HG02678 (cell line): ENCODE data around the gene RASA3.

Experiments
- ATAC-seq: cut with Tn5 transposase; IDR thresholded peaks from one replicate; pipeline ENCODE4 v1.9.1; 2021; ENCODE audit warnings: mild to moderate bottlenecking, moderate library complexity; ENCODE audit not compliant: unreplicated experiment

The RASA3 gene

DNA sequence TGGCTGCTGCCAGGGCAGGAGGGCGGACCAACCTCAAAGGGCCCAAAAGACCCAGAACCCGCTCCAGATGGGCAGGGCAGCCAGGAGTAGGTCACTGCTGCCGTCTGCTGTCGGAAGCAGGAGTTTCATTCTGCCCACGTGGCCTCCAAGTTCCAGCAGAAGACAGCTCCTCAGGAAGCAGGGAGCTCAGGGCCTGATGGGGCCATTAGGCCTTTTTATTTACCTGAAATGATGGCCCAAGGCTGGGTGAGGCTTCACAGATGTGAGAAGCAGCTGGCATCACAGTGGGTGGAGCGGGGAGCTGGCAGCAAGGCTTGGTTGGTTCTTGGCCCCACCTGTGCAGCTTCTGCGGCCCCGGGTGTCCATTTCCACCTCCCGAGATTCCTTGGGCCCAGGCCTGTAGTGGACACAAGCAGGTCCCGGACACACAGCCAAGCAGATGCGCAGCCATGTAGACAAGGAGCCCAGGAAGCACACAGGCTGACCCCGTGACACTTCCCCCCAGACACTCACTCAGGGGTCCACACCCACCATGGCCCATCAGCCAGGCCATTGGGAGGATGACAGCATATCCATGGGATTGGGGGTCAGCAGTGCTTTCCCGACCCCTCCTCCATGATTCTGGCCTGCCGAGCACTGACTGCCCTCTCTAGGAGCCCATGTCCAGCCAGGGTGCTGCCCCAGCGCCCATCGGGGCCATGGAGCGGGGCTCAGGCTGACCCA is 185.0 kb downstream of the RASA3 start:
- no peak for ATAC-seq

DNA sequence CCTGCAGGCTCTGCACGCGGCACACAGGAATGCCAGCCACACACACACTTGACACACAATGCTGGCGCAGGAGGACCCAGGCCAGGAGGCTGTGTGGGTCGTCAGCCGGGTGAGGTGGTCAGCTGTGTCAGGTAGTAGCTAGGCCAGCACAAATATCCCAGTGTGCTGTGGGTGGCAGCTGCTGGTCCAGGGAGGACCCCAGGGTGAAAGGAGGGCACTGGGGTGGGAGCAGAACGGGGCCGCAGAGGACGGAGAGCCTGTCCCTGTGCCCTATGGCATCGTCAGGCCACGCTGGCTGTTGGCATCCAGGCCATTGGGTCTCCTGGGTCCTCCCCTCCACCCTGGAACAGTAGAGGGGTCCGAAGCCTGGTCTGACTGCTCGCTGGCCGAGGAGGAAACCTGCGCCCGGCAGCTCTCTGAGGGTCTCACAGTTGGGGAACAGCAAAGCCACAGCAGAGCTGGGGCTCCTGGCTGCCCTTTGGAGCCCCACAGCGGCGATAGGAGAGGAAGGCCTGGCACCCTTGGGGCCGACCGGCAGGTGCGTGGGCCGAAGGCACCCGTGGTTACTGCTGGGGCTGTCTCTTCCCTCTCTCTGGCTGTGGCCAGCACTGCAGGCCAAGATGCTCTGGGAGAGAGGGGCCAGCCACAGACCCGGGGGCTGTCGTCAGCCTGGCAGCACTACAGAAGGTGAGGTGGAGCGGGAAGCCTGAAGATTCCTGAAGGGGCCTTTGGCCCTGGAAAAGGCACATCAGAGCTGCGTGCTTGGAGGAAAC is 185.8 kb downstream of the RASA3 start:
- no peak for ATAC-seq

DNA sequence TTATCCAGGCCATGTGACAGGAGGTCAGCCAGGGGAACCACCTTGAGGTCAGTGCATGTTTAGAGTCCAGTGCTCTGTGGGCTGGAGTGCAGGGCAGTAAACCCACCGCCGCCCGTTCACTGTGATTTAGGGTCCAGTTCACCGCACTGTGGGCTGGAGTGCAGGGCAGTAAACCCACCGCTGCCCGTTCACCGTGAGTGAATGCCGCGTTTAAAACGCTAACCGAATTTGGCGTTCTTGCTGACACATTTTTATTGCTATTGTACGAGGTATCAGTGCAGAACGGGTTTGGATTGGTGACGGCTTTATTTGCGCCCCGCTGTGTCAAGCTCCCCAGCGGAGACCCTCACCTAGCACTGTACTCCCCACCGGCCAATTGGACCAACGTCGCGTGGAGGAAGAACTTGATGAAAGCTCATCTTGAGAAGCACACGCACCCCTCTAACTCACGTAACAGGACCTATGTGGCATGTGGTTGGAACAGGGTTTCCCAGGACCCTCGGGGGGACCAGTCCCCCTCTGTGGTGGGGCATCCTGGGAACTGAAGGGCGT is 186.5 kb downstream of the RASA3 start:
- ATAC-seq: no peak

DNA sequence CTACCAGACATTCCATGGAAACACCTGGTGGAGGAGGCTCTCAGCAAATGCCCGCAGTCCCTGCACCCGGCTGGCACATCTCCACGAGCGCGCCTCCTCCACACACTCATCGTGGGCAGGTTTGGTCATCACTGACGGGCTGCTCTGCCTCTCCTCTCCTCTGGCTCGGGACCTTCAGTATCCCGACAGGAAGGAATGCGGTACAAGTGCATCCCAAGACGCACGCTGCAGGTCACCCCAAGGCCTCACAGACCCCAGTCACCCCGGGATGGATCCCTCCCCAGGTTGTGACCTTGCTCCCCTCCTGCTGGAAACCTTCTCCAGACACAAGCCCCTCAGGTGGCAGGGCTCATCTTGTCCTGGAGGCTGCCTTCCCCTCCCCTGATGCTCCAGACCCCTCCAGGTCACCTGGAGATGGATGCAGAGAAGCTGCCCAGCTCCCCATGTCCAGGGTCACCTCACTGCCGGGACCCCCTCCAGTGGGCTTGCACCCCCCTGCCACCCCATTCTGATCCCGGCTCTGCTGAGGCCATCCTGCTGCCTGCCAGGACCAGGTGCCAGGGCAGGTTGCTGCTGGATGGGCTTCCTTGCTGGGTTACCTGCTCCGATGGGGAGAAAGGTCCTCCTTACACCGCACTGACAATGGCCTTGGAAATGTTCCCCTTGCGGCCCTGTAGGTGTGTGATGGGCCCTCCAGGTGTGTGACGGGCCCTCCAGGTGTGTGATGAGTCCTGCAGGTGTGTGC is 188.4 kb downstream of the RASA3 start:
- no peak for ATAC-seq

DNA sequence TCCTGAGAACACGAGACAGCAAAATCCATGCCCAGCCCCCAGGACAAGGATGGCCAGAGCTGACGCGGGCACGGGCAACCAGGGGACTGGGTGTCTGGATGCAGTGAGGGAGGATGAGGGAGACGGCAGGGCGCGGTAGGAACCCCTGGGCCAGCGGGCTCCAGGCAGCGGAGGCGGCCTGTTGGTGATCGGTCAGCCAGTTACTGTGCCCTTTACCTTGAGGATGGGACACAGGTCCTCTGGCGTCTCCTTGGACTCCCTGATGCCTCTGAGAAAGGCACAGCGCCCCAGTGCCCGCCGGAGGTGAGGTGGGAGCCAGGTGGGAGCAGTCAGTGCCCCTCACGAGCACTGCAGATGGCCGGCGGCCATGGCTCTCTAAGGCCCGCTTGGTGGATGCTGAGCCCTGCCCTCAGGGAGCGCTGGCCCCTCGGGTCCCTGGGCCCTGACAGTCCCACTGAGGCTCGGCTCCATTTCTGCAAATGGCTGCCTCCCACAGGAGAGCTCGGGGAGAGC is 189.8 kb downstream of the RASA3 start:
- no peak for ATAC-seq

DNA sequence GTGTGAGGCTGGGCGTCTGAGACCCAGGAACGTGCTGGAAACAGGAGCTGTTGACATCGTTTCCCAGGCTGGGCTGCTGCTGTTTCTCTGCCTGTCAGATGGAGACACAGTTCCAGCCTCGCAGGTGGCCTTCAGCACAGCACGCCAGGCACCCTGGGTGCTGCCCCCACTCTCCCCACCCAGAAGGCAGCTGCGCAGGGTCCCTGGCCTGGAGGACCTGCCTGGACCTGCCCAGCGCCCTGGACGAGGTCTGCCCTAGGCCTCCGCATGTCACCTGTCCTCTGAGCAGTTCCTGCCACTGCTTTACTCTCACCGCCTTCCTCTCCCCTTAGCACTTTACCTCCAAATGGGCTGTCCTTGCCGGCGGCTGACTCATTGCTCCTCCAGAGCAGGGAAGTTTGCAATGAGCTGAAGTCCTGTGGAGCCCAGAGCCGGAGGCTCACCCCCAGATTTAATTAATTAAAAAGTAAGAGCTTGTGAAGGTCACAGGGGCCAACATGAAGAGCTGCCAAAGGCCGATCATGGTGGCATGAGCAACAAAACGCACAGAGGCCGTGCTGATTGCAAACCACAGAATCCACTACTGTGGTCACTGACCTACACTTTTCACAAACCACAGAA is 190.7 kb downstream of the RASA3 start:
- ATAC-seq: no peak

DNA sequence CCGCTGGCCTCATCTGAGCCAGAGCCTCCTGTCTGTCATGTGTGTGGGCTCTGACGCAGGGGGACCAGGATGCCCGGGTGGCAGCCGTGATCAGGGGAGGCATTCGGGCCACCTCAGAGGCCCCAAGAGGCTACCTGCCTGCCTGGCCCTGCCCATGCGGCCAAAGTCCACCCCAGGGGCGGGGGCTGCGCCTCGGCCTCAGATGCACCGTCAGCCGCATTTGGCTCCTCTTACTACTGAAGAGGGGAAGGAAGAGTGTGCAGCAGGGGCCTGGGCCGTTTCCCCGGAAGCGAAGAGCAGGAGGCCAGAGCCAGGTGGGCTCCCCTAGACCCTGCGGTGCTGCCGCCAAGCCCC is 192.5 kb downstream of the RASA3 start:
- no peak for ATAC-seq

DNA sequence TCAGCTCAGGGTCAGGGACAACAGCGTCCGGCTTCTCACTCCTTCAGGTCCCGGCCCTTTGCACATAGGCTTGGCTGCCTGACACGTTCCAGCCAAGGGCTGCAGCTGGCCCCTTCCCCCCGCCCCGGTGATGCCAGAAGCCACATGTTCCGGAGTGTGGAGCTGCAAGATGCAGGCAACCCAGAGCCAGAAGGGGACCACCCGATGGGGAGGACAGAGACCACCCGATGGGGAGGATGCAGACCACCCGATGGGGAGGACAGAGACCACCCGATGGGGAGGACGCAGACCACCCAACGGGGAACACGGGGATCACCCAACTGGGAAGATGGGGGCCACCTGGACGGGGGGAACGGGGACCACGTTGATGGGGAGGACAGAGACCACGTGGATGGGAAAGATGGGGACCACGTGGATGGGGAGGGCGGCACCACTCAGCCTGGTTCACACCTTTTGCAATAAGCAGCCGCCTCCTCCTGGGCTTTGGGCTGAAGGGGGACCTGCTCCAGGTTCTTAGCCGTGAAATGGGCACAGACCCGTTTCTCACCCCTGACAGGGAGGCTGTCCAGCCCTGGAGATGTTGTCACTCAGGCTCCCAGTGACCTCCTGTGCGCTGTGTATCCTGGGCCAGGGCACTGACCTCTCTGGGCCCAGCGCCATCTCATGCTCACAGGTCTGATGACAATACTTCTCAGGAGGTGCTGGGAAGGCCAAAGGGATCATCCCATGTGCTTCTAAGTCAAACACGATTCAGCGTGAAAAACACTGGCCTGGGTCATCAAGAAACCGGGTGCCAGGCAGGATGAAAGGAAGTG is 193.1 kb downstream of the RASA3 start:
- ATAC-seq: no peak

DNA sequence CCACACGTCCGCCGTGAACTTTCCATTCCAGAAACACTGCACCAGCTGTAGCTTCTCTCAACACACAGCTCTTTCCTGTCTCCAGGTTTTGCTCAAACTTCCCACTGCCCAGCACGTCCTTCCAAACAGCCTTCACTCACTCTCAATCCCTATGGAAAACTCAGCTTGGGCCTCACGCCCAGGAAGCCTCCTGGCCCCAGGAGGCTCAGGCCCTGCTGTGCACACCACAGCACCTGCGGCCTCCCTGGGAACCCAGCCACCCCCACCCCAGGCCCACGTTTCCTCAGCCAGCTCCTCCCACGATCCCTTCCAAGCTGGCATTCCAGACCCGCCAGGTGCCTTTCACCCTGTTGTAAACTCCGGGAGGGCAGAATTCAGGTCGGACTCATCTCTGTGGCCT is 193.7 kb downstream of the RASA3 start:
- no peak for ATAC-seq

DNA sequence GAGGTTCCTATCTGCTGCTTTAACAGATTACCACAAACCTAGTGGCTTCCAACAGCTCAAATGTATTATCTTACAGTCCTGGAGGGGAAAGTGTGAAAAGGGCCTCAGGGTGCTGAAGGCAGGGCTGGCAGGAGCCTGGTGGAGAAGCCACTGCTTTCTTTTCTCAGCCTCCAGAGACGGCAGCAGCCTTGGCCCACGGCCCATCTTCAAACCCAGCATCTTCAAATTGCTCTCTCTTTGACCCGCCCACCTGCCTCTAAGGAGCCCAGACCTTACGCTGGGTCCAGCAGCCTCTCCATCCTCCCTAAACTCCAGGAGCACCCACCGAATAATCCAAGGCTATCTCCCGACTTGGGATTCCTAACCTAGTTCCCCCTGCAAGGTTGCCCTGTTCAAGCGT is 194.2 kb downstream of the RASA3 start:
- ATAC-seq: no peak

DNA sequence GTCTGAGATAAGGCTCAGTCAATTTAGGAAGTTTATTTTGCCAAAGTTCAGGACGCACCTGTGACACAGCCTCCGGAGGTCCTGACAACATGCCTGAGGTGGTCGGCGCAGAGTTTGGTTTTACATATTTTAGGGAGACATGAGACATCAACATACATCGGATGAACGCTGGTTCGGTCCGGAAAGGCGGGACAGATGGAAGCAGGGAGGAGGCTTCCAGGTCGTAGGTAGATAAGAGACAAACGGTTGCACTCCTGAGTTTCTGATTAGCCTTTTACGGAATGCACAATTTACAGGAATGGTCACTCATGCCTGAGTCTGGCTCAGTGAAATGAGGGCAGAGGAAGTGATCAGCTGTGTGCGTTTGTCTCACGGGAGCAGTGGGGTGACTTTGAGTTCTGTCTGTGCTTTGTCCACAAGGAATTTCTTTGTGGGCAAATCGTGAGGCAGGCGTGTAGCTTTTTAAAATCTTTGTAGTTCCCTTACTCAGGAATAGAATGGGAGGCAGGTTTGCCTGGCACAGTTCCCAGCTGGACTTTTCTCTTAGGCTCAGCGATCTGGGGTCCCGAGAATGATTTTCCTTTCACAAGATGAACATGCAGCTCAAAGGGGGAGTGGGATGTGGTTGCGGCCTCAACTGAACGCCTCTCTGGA is 194.8 kb downstream of the RASA3 start:
- ATAC-seq: no peak

DNA sequence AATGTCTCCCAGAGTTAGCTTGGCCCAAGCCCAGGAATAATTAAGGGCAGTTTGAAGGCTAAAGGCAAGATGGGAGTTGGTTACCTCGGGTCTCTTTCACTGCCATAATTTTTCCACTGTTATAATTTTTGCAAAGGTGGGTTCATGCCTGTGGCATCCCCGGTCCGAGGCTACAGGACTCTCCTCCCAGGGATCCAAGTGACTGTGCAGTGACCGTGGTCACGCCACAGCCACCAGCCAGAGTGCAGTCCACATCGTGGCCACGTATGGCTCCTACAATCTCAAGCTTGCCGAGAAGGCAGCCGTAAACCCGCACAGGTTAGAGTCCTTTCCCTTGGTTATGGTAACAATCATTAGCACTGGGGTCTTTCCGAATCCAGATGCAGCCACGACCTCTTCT is 195.3 kb downstream of the RASA3 start:
- no peak for ATAC-seq

DNA sequence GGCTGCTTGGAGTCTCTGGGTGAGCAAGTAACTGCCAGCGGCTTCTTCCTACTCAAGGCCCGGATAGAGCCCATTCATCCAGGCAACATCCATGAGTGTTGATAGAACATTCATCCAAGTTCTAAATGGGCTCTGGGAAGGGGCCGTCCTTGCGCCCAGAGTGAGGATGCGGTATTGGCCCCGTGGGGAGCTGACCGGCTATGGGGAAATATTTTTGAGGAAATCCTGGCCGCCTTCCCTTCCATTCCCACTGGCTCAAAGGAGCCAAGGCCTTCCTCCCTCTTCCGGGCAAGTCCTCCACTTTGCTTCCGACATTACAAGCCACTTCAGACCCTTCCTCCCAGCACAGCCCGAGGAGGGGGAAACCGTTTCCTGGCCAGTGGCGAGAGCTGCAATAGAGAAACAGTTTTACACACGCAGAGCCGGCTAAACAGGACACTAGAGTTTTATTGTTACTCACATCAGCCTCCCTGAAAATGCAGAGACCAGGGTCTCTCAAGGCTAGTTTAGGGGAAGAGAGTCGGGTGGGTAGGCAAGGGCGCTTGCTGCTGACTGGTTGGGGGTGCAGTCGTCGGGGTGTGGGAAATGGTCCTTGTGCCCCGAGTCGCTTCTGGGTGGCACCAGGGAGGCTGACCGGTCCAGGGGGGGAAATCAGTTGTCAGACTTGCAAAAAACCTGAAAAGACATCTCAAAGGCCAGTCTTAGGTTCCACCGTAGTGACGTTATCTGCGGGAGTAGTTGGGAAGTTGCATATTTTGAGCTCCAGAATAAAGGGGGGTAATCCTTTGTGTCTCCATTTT is 196.1 kb downstream of the RASA3 start:
- ATAC-seq: no peak

DNA sequence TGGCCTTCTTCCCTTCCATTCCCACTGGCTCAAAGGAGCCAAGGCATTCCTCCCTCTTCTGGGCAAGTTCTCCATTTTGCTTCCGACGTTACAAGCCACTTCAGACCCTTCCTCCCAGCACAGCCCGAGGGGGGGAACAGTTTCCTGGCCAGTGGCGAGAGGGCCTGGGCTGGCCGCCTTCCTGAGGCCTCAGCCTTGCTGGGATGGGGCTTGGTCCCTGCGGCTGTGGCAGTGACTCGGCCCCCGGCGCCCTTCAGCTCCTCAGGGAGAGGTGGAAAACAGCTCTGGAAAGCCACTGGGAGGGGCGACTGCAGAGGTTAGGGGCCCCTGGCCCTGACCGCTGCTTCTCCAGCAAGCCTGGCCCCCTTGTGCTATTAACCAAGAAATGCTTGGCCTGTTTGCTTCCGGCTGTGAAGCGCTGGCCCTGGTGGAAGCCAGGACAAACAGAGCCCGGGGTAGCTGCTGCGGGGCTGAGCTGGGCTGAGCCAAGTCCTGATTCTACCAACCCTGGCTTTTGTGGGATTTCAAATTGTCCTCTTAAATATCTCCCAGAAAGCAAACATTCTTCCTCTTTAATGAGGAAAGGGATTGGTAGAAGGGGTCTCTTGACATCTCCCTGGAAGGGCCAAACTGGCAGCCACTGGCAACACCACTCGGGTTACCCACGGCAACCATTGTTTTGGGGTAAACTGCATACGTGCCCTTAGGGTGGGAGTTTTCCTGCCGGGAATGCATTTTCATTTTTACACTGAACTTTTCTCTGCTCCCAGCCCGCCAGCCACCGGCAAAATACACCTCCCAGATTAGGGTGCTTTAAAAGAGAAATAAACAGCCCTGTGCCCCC is 197.2 kb downstream of the RASA3 start:
- ATAC-seq: no peak

DNA sequence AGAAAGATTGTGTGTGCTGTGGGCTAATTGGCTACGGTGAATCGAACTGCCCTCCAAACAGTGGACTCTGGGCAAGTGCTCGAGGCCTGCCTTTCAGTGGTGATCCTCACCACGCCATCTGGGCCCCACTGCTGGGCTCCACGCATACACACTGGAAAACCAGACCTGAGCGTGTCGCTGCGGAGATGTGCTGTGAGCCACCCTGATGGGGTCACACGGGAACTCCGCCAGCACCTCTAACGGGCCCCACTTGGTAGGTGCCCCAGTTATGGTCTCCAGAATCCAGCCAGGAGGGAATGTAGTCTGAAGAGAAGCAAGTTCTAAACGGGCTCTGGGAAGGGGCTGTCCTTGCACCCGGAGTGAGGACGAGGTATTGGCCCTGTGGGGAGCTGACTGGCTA is 197.8 kb downstream of the RASA3 start:
- no peak for ATAC-seq

DNA sequence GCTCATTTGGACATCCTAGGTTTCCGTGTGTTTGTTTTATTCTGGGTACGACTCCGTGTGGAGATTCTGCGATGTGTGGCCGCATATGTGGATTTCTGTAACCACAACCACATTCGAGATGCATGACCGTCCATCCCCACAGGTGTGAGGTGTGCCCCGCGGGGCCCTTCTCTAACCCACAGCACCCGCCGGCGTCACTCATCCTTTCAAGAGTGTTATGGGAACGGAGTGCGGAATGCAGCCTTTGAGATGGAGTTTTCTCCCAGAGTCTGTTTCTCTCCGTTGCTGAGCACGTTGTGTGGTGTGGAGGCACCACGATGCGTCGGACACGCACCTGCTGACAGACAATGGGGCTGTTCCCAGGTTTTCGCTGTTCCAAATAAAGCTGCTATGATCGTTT is 198.5 kb downstream of the RASA3 start:
- ATAC-seq: no peak

DNA sequence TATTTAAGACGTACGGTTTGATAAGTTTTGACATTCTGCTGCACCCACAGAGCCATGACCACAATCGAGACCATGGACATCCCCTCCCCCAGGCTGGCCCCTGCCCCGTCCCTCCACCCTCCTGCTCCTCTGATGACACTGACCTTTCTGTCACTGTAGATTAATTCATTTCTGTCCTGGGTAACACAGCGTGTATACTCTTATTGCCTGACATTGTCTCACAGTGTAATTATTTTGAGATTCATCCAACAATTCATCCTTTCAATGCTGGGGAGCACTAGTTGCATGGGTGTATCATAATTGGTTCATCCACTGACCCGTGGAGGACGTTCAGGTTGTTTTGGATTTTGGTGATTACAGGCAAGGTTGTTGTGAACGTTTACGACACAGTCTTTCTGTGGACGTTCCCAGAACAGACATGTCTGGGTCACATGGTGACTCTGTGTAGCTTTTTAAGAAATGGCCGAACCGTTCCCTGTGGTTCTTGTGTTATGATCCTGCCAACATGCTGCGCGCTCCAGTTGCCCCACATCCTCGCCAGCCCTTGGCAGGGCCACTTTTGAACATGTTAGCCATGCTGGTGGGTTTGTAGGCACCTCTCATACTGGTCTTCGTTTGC is 200.5 kb downstream of the RASA3 start:
- no peak for ATAC-seq
